NB4 (cell line): Measurements from ENCODE around the gene AFAP1.

ENCODE experiments used
- DNase-seq: peaks from one replicate; pipeline ENCODE4 v3.0.0; 2010; ENCODE audit warnings: low read depth
- H3K4me3 ChIP-seq: one replicate; pipeline ENCODE4 v1.5.1; 2011; ENCODE audit warnings: mild to moderate bottlenecking, low read depth, low read length, moderate library complexity
- CTCF ChIP-seq: IDR thresholded peaks from one replicate; pipeline ENCODE4 v1.5.1; 2012; ENCODE audit warnings: low read depth, low read length
- MAX ChIP-seq: IDR thresholded peaks from 2 replicates; pipeline ENCODE4 v1.6.1; 2011; ENCODE audit warnings: low read depth, low read length
- MYC ChIP-seq: IDR thresholded peaks from 2 replicates; pipeline ENCODE4 v1.6.1; 2011; ENCODE audit warnings: low read depth, low read length
- POLR2A ChIP-seq: IDR thresholded peaks from 2 replicates; pipeline ENCODE4 v1.6.1; 2011; ENCODE audit warnings: mild to moderate bottlenecking; ENCODE audit not compliant: insufficient read length; ENCODE audit errors: extremely low read depth

The AFAP1 gene

GRCh38 chr4:7984286-7984925 lies 44.7 kb upstream of the AFAP1 start:
- no peak for DNase-seq
- no peak overlapping the region for H3K4me3 ChIP-seq
- no peak for TF ChIP-seq POLR2A
- no peak for TF ChIP-seq MAX
- TF ChIP-seq MYC, result no peak
- no peak for TF ChIP-seq CTCF

DNA sequence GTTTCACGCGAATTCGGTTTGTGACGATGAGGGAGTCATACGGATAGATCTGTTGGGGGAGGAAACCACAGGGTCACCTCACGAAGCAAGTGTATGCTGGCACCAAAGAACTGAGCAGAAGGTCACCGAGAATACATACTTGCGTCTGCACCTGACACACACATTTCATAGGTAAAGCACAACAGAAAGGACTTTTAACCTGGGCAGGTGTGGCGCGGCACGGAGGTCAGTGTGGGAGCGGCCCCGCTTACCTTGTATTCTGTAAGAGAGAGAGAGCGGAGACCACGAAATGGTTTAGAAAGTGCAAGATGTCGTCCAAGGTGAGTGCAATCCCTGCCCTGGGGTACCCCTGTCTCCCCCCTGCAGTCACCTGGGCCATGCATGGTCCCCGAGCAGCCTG lies 43.6 kb upstream of the AFAP1 start:
- TF ChIP-seq MYC (no peak), CTCF (no peak), MAX (no peak), POLR2A (no peak)
- no peak overlapping the region for H3K4me3 ChIP-seq
- no peak for DNase-seq

GRCh38 chr4:7981738-7982394 lies 42.2 kb upstream of the AFAP1 start:
- TF ChIP-seq MAX, result no peak
- no peak for TF ChIP-seq MYC
- TF ChIP-seq CTCF, result no peak
- no peak for TF ChIP-seq POLR2A
- no peak overlapping the region for H3K4me3 ChIP-seq
- DNase-seq, result no peak

DNA sequence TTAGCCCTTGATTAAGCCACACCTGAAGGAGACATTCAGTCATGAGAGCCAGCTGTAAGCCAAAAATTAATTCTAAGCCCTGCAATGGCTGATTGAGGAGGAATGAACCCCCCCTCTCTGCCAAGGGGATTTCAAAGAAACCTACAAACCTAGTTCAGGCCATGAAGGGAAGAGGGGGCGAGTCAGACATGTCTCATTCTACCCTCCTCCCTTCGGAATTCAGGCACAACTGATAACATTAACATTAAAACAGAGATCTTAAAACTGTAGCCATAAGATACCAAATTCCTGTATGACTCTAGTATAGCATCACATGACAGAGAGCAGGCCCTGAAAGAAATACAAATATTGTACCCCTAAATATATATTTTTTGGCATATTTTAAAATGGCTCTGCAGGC lies 40.4 kb upstream of the AFAP1 start:
- H3K4me3 ChIP-seq, result no peak overlapping the region
- no peak for DNase-seq
- TF ChIP-seq MYC, result no peak
- TF ChIP-seq POLR2A, result no peak
- TF ChIP-seq CTCF, result no peak
- TF ChIP-seq MAX, result no peak

DNA sequence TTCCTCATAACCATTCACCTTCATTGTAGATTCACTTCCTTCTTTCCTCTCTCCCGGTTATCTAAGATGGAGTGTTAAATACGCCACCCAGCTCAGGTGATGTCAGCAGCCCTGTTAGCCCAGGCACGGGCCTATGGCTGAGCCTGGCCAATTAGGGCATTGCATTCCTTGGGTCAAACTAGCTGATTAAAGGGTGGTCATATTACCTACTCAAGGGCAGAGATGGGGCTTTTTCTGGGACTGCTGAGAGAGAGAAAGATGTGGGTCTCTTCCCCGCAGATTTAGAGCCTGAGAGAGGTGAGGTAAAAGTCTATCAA lies 39.9 kb upstream of the AFAP1 start:
- no peak for TF ChIP-seq POLR2A
- TF ChIP-seq MAX, result no peak
- TF ChIP-seq MYC, result no peak
- TF ChIP-seq CTCF, result no peak
- no peak overlapping the region for H3K4me3 ChIP-seq
- DNase-seq, result no peak
